Brain microvascular endothelial cell (primary cell): ENCODE measurements around the gene FGGY.

Source experiments
- DNase-seq: peaks from one replicate; pipeline ENCODE4 v3.0.0-alpha.2; 2020
- H3K27ac ChIP-seq: fragments of 250-450 bp; sonication (Bioruptor Pico); 2 replicates; pipeline ENCODE4 v1.5.1; 2020; ENCODE audit warnings: mild to moderate bottlenecking, moderate library complexity
- H3K27me3 ChIP-seq: fragments of 250-450 bp; sonication (Bioruptor Pico); replicated peaks from 2 replicates; pipeline ENCODE4 v1.5.1; 2020; ENCODE audit warnings: mild to moderate bottlenecking
- H3K36me3 ChIP-seq: fragments of 250-450 bp; sonication (Bioruptor Pico); replicated peaks from 2 replicates; pipeline ENCODE4 v1.5.1; 2020; ENCODE audit warnings: mild to moderate bottlenecking
- H3K4me3 ChIP-seq: 2 replicates; pipeline ENCODE4 v1.5.1; 2011; ENCODE audit warnings: low read depth, mild to moderate bottlenecking, control low read depth, low read length, moderate library complexity
- CTCF ChIP-seq: IDR thresholded peaks from 2 replicates; pipeline ENCODE4 v1.5.1; 2011; ENCODE audit warnings: low read depth, mild to moderate bottlenecking, moderate library complexity, low read length, control low read depth, inconsistent platforms; ENCODE audit errors: missing control alignments
- in situ Hi-C: cut with HindIII; loops from 2 replicates; pipeline ENCODE4 v1.10.0; 2017; ENCODE audit warnings: low sequenced_read_pairs, low pct_ligation_motif_present

The FGGY gene

DNA sequence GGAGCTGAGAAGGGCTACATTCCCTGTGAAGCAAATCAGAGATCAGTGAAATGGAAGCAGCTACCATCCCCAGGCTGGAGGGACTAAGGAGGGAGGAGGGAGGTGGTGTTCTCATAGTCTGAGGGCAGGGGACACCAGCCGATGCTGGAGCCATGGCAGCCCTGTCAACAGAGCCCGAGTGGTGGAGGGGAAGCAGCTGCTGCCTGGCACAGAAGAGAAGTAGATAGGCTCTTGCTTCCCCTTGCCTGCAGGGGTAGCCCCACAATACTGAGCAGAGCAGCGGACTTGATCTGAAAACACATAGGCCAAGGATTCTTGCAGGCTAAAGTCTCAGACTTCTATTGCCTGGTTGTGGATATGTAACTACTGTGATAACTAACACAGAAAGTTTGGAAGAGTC is 255.1 kb downstream of the FGGY start:
- no peaks in the 10 kb centered on the region for H3K36me3 ChIP-seq
- in situ Hi-C loops, result no loop called here
- H3K4me3 ChIP-seq, result no peak overlapping the region
- no peaks in the 10 kb centered on the region for H3K27me3 ChIP-seq
- TF ChIP-seq CTCF, result no peak
- DNase-seq, result no peak
- no peak overlapping the region for H3K27ac ChIP-seq

DNA sequence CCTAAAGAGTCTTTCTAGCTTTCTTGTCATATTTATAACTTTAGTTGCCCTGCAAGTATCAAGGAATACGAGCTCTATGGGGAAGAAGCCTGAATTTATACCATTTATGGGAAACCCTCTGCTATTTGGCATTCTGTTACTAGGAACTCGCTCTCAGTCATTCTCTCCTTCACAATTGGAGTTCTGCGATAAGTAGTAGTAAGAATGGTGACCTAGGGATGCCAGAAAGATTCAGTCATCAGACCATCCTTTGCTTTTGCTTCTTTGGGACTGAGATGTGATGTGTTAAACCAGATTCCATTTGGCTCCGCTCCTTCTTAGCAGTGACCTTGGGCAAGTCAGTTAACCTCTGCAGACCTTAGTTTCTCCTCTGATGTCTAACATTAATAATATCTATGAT is 256.5 kb downstream of the FGGY start:
- Histone ChIP-seq H3K27ac (peak overlapping the region; percentile 15), H3K27me3 (no peaks in the 10 kb centered on the region), H3K4me3 (no peak overlapping the region), H3K36me3 (no peaks in the 10 kb centered on the region)
- in situ Hi-C loops, result no loop called here
- TF ChIP-seq CTCF, result no peak
- peak; percentile 71 for DNase-seq

DNA sequence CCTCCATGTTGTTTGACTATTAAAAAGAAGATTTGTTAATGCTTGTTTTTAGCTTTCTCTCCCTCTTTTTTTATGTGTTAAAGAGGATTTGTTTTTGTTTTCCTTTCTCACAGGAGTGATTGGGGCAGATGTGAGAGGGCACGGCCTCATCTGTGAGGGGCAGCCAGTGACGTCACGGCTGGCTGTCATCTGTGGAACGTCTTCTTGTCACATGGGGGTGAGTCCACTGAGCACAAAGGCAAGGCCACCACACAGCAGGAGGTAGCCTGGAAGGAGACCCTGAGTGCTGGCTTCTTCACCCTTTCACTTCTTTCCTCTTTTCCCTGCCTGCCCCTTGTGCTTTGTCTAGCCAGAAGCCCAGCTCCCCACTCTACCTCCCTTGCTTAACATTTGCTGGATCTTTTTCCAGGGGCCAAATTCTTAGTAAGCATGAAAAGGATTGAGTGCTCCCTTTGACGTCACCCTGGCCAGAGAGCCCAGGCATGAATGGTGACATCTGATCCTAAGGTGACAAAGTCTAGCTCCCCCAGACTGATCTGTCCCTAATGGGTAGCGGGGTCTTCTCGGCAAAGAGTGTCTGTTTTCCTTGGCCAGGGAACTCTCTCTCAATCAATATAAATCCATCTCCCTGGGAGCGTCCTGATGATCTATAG is 257.2 kb downstream of the FGGY start:
- no peak for TF ChIP-seq CTCF
- in situ Hi-C loops, result no loop called here
- no peaks in the 10 kb centered on the region for H3K36me3 ChIP-seq
- H3K4me3 ChIP-seq, result no peak overlapping the region
- no peak overlapping the region for H3K27ac ChIP-seq
- H3K27me3 ChIP-seq, result no peaks in the 10 kb centered on the region
- no peak for DNase-seq

DNA sequence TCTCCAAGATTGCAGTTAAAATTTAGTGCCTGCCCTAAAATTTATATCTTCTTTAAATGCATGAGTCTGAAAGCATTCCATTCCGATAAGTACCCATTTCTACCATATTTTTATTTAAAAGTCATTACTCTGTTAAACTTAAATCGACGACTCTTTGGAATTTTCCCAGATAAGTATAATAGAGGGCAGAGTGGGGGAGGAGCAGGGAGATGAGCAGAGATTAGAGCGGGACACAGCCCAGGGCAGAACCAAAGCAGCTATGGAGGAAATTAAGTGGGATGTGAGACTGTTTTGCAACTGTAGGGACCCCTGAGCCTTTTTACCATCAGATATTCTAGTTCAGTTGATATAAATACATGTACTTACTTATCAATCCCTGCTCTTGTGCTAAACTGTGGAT is 257.9 kb downstream of the FGGY start:
- DNase-seq, result no peak
- no peak overlapping the region for H3K27ac ChIP-seq
- no peak overlapping the region for H3K4me3 ChIP-seq
- no peaks in the 10 kb centered on the region for H3K27me3 ChIP-seq
- no peak for TF ChIP-seq CTCF
- H3K36me3 ChIP-seq, result no peaks in the 10 kb centered on the region
- in situ Hi-C loops, result no loop called here

DNA sequence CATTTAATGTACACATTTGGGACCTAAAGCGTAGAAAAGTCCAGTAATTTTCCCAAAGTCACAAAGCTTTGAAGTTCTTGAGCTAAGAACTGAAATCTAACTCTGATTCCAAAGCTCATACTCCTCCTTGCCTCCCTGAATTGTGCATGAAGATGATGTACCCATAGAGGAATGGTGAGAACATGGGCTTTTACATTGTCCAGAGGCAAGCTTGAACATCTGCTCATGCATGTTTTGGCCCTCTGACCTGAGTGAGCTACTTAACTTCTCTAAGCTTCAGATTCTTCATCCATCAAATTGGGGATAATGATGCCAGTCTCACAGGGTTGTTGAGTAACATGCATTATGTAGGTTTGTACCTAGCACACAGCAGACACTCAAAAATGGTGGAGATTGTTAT is 259.5 kb downstream of the FGGY start:
- Histone ChIP-seq H3K36me3 (no peaks in the 10 kb centered on the region), H3K4me3 (no peak overlapping the region), H3K27ac (no peak overlapping the region), H3K27me3 (no peaks in the 10 kb centered on the region)
- DNase-seq, result no peak
- TF ChIP-seq CTCF, result no peak
- in situ Hi-C loops, result no loop called here
